Measurements from ENCODE around the gene RYR2.

- TF ChIP-seq CTCF (IDR thresholded peaks at IDR 0.05): no peak
- TF ChIP-seq TCF7L2 (IDR thresholded peaks at IDR 0.05; ENCODE audit: low read depth, low read length): no peak
- no peak for TF ChIP-seq POLR2AphosphoS5 (IDR thresholded peaks at IDR 0.05; ENCODE audit: low read depth, low read length)
- TF ChIP-seq REST (IDR thresholded peaks at IDR 0.05; ENCODE audit: insufficient read depth in 1 of 2, low read depth in 2 of 2, low read length in 1 of 2): no peak
- no peak for TF ChIP-seq SIN3A (IDR thresholded peaks at IDR 0.05; ENCODE audit: borderline replicate concordance, insufficient read depth, low read depth, low read length)
Measured at GRCh38 chr1:237029240-237029639, 12.7 kb upstream of the RYR2 start.

Measured in Panc1 (cell line).